ENCODE data around the gene SLC1A2. TPM values are rescaled to one million over a fixed set of nuclear protein-coding genes. Genes with fewer than 3 reads are reported as not detected.

The SLC1A2 gene
- total and polyA plus RNA-seq, 2 donors (not counting 1 experiment from before 2014, with no cell fraction given) = 1.2 to 7.6 TPM

DNA sequence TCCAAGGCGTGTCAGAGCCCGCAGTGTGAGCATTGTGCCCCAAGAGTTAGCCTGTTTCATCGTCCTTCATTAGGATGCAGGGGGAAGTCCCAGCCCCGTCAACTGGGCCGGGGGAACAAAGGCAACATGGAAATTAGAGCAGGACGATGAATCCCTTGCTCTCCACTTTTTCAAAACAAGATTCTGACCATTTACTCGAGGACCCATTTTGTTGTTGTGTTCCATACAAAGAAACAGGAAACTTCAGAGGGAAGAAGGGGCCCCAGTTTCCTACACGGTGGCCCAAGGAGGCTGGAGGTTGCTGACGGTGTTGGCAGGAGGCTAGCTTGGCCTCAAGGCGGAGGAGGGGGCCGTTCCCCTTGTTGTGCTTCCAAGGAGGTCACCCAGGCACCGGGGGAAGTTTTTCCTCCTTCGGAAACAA lies 44.0 kb upstream of the SLC1A2 start:
- no peak overlapping the region for H2AFZ ChIP-seq (ENCODE audit: low read length)
- no peak overlapping the region for H3K4me2 ChIP-seq (ENCODE audit: extremely low read depth, insufficient read depth, low read length)
- no peaks in the 10 kb centered on the region for H3K9me3 ChIP-seq (ENCODE audit: control insufficient read depth, insufficient read depth, low read depth, low read length)
- H3K36me3 ChIP-seq (ENCODE audit: control insufficient read depth, insufficient read depth, low read length) = no peaks in the 10 kb centered on the region
- no peaks in the 10 kb centered on the region for H4K20me1 ChIP-seq (ENCODE audit: control insufficient read depth, extremely low read depth, insufficient read depth, low read length)
- no peak for DNase-seq (ENCODE audit: low read depth in 2 of 2)
- no peak overlapping the region for H3K27ac ChIP-seq (ENCODE audit: insufficient read depth, low read length)
- TF ChIP-seq, protein P1, sequence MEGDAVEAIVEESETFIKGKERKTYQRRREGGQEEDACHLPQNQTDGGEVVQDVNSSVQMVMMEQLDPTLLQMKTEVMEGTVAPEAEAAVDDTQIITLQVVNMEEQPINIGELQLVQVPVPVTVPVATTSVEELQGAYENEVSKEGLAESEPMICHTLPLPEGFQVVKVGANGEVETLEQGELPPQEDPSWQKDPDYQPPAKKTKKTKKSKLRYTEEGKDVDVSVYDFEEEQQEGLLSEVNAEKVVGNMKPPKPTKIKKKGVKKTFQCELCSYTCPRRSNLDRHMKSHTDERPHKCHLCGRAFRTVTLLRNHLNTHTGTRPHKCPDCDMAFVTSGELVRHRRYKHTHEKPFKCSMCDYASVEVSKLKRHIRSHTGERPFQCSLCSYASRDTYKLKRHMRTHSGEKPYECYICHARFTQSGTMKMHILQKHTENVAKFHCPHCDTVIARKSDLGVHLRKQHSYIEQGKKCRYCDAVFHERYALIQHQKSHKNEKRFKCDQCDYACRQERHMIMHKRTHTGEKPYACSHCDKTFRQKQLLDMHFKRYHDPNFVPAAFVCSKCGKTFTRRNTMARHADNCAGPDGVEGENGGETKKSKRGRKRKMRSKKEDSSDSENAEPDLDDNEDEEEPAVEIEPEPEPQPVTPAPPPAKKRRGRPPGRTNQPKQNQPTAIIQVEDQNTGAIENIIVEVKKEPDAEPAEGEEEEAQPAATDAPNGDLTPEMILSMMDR (conservative IDR thresholded peaks at IDR 0.05 in 1 of 2, IDR thresholded peaks at IDR 0.05 in 1 of 2; ENCODE audit: low read depth in 1 of 2, low read length in 2 of 2) = no peak
- no peak for TF ChIP-seq EZH2 (IDR thresholded peaks at IDR 0.05; ENCODE audit: low read length, missing control alignments)
- H3K9ac ChIP-seq (ENCODE audit: insufficient read depth, low read length) = no peak overlapping the region
- no peaks in the 10 kb centered on the region for H3K27me3 ChIP-seq (ENCODE audit: control insufficient read depth, insufficient read depth, low read length)
- no peaks in the 10 kb centered on the region for H3K79me2 ChIP-seq (ENCODE audit: control insufficient read depth, insufficient read depth, low read length)
- H3K4me1 ChIP-seq (ENCODE audit: control insufficient read depth, extremely low read depth, insufficient read depth, low read length) = no peaks in the 10 kb centered on the region
- H3K4me3 ChIP-seq (replicated peaks in 1 of 4; ENCODE audit: control extremely low read depth in 1 of 4, insufficient read depth in 1 of 4, low read depth in 3 of 4, low read length in 4 of 4) = no peak overlapping the region

DNA sequence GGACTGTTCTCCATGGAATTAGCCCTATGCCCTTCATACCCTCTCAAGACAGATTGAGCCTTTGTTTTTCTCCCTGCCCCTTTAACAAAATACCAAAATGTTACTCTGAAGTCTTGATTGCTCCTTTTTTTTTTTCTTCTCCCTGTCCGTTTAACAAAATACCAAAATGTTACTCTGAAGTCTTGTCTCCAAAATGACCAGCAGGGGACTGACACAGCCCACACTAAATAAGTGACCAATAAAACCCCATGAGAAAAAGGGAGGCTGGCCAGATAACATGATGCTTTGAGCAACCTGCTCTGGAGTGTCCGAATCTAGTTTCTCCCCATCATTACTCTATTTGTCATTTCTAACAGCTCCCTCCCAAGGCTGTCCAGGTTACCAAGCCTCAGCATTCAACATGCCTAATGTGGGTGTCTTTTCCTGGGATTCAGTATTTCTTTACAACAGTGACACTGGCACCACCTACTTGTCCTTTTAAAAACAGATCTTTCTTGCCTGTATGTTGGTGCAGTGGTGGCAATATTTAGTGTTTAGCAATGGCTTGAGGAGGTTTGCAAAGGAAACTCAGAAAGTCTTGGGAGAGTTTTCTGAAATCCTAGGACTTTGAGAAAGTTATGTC lies 42.7 kb upstream of the SLC1A2 start:
- no peaks in the 10 kb centered on the region for H3K79me2 ChIP-seq (ENCODE audit: control insufficient read depth, insufficient read depth, low read length)
- no peak overlapping the region for H2AFZ ChIP-seq (ENCODE audit: low read length)
- no peak overlapping the region for H3K27ac ChIP-seq (ENCODE audit: insufficient read depth, low read length)
- H3K36me3 ChIP-seq (ENCODE audit: control insufficient read depth, insufficient read depth, low read length) = no peaks in the 10 kb centered on the region
- H3K4me2 ChIP-seq (ENCODE audit: extremely low read depth, insufficient read depth, low read length) = no peak overlapping the region
- no peaks in the 10 kb centered on the region for H4K20me1 ChIP-seq (ENCODE audit: control insufficient read depth, extremely low read depth, insufficient read depth, low read length)
- H3K9ac ChIP-seq (ENCODE audit: insufficient read depth, low read length) = no peak overlapping the region
- H3K4me1 ChIP-seq (ENCODE audit: control insufficient read depth, extremely low read depth, insufficient read depth, low read length) = no peaks in the 10 kb centered on the region
- no peaks in the 10 kb centered on the region for H3K27me3 ChIP-seq (ENCODE audit: control insufficient read depth, insufficient read depth, low read length)
- TF ChIP-seq, protein P1 (conservative IDR thresholded peaks at IDR 0.05 in 1 of 2, IDR thresholded peaks at IDR 0.05 in 1 of 2; ENCODE audit: low read depth in 1 of 2, low read length in 2 of 2) = no peak
- no peak for TF ChIP-seq EZH2 (IDR thresholded peaks at IDR 0.05; ENCODE audit: low read length, missing control alignments)
- H3K9me3 ChIP-seq (ENCODE audit: control insufficient read depth, insufficient read depth, low read depth, low read length) = no peaks in the 10 kb centered on the region
- H3K4me3 ChIP-seq (replicated peaks in 1 of 4; ENCODE audit: control extremely low read depth in 1 of 4, insufficient read depth in 1 of 4, low read depth in 3 of 4, low read length in 4 of 4) = no peak overlapping the region
- no peak for DNase-seq (ENCODE audit: low read depth in 2 of 2)

DNA sequence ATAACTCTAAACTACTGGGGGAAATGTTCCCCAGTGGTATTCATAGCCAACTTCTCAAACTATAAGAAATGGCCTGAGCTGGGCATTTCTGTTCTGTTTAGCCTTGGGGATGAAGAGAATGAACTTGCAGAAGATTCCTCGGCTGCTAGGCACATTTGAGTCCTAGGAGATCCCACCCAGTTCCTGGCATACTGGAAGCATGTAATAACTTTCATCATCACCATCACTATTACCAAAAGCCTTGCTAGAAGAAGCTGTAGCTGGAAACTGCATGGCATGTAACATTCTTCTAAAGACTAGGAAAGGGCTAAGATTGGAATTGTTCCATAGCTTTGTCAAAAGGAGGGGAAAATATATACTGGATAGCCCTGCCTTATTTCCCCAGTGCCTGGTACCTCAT lies 40.1 kb upstream of the SLC1A2 start:
- Histone ChIP-seq H3K27me3 (ENCODE audit: control insufficient read depth, insufficient read depth, low read length) (no peaks in the 10 kb centered on the region), H3K4me2 (ENCODE audit: extremely low read depth, insufficient read depth, low read length) (no peak overlapping the region), H3K9ac (ENCODE audit: insufficient read depth, low read length) (no peak overlapping the region), H3K4me3 (replicated peaks in 1 of 4; ENCODE audit: control extremely low read depth in 1 of 4, insufficient read depth in 1 of 4, low read depth in 3 of 4, low read length in 4 of 4) (no peak overlapping the region), H4K20me1 (ENCODE audit: control insufficient read depth, extremely low read depth, insufficient read depth, low read length) (no peaks in the 10 kb centered on the region), H3K4me1 (ENCODE audit: control insufficient read depth, extremely low read depth, insufficient read depth, low read length) (no peaks in the 10 kb centered on the region), H3K27ac (ENCODE audit: insufficient read depth, low read length) (no peak overlapping the region), H3K36me3 (ENCODE audit: control insufficient read depth, insufficient read depth, low read length) (no peaks in the 10 kb centered on the region), H3K9me3 (ENCODE audit: control insufficient read depth, insufficient read depth, low read depth, low read length) (no peaks in the 10 kb centered on the region), H2AFZ (ENCODE audit: low read length) (no peak overlapping the region), H3K79me2 (ENCODE audit: control insufficient read depth, insufficient read depth, low read length) (no peaks in the 10 kb centered on the region)
- no peak for DNase-seq (ENCODE audit: low read depth in 2 of 2)
- TF ChIP-seq, protein P1 (conservative IDR thresholded peaks at IDR 0.05 in 1 of 2, IDR thresholded peaks at IDR 0.05 in 1 of 2; ENCODE audit: low read depth in 1 of 2, low read length in 2 of 2) = no peak
- no peak for TF ChIP-seq EZH2 (IDR thresholded peaks at IDR 0.05; ENCODE audit: low read length, missing control alignments)
